Dedifferentiated amniotic fluid mesenchymal stem cell (primary cell): ENCODE results near the gene LIMCH1.

Experiments used
- DNase-seq: peaks from one replicate; pipeline ENCODE4 v3.0.0-alpha.2; 2016; ENCODE audit errors: extremely low spot score

Gene LIMCH1

GRCh38 chr4:41532336-41532735 lies 5.6 kb upstream of the LIMCH1 start:
- DNase-seq: no peak

GRCh38 chr4:41532882-41533281 lies 5.1 kb upstream of the LIMCH1 start:
- DNase-seq: no peak

- DNase-seq: no peak
Measured at GRCh38 chr4:41533680-41534079, 4.3 kb upstream of the LIMCH1 start.

- no peak for DNase-seq
Measured at GRCh38 chr4:41534404-41534803, 3.6 kb upstream of the LIMCH1 start.

GRCh38 chr4:41535911-41536371 lies 2.0 kb upstream of the LIMCH1 start:
- DNase-seq: no peak

- DNase-seq: no peak
Measured at GRCh38 chr4:41537292-41537890, 566 bp upstream of the LIMCH1 start.

- no peak for DNase-seq
Measured at GRCh38 chr4:41538887-41539498, 1.0 kb downstream of the LIMCH1 start.

- no peak for DNase-seq
Measured at GRCh38 chr4:41539711-41540110, 1.8 kb downstream of the LIMCH1 start.

- no peak for DNase-seq
Measured at GRCh38 chr4:41540687-41541086, 2.7 kb downstream of the LIMCH1 start.

- DNase-seq: no peak
Measured at GRCh38 chr4:41541687-41542094, 3.7 kb downstream of the LIMCH1 start.

GRCh38 chr4:41542526-41543275 lies 4.7 kb downstream of the LIMCH1 start:
- DNase-seq: no peak

- DNase-seq: no peak
Measured at GRCh38 chr4:41545238-41545637, 7.3 kb downstream of the LIMCH1 start.

GRCh38 chr4:41546638-41547037 lies 8.7 kb downstream of the LIMCH1 start:
- DNase-seq: no peak

- no peak for DNase-seq
Measured at GRCh38 chr4:41548305-41548880, 10.4 kb downstream of the LIMCH1 start.

GRCh38 chr4:41549478-41549877 lies 11.5 kb downstream of the LIMCH1 start:
- DNase-seq: no peak

- no peak for DNase-seq
Measured at GRCh38 chr4:41550308-41550707, 12.4 kb downstream of the LIMCH1 start.

- no peak for DNase-seq
Measured at GRCh38 chr4:41551536-41551935, 13.6 kb downstream of the LIMCH1 start.

GRCh38 chr4:41554905-41555304 lies 16.9 kb downstream of the LIMCH1 start:
- no peak for DNase-seq

- no peak for DNase-seq
Measured at GRCh38 chr4:41556526-41556925, 18.6 kb downstream of the LIMCH1 start.

GRCh38 chr4:41559940-41560516 lies 22.1 kb downstream of the LIMCH1 start:
- no peak for DNase-seq

GRCh38 chr4:41561244-41561643 lies 23.3 kb downstream of the LIMCH1 start:
- DNase-seq: no peak

- DNase-seq: no peak
Measured at GRCh38 chr4:41567186-41567585, 29.2 kb downstream of the LIMCH1 start.
